GM19395 (cell line): Measurements from ENCODE around the gene PFAS.
A peak's percentile ranks its signal among the peaks of the same experiment; 100 is the strongest.

Source experiments
- ATAC-seq: cut with Tn5 transposase; IDR thresholded peaks from one replicate; pipeline ENCODE4 v1.9.1; 2021; ENCODE audit warnings: mild to moderate bottlenecking, moderate library complexity; ENCODE audit not compliant: unreplicated experiment

Gene PFAS

GRCh38 chr17:8294814-8295316, 45.8 kb downstream of the PFAS start:
- no peak for ATAC-seq

GRCh38 chr17:8300226-8300625, 51.1 kb downstream of the PFAS start:
- no peak for ATAC-seq

DNA sequence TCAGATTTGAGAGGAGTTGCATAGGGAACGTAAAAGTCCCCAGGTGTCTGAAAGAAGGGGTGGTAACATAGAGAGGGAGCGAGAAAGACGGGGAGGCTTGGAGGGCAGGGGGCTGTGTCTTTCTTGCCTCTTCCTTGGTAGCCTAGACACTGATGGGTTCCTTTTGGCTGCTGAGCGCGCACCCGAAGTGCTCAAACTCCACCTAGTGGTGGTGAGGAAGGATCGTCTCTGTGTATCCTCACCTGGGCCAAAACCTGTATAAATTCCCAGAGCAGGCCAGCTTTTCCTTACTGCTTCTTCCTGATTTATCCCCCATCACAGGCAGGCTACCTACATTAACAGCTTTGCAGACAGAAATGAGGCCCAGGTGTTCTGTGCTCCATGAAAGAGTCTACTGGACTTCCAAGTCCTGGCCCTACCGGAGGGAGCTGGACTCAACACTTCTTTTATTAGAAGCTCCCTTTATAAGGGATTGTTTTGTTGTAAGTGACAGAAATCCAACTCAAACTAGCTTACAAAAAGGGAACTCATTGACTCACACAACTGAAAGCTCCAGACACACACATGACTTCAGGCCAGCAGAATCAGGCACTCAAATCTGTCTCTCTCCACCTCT, 51.6 kb downstream of the PFAS start:
- peak; percentile 60 for ATAC-seq

DNA sequence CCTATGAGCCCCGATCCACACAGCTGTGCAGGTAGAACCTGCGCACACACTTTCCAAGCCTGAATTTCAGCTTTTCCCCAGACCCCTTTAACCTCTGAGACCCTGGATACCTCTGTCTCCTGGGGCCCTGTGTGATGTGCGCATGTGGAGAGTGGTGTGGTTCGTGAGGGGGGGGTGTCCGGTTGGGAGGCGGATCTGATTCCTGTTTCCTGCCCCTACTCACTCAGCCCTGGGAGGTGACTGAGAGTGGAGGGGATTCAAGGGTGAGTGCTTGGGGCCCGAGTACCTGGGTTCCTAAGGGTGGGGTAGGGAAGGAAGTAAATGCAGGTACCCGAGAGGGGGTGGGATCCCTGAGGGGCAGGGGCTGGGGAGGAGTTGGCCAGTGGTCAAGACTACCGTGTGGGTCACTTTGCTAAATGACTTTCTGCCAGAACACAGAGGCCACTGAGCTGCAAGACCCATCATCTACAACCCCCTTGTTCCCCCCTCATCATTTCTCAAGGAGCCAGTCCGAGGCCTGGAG, 61.6 kb downstream of the PFAS start:
- ATAC-seq = no peak

DNA sequence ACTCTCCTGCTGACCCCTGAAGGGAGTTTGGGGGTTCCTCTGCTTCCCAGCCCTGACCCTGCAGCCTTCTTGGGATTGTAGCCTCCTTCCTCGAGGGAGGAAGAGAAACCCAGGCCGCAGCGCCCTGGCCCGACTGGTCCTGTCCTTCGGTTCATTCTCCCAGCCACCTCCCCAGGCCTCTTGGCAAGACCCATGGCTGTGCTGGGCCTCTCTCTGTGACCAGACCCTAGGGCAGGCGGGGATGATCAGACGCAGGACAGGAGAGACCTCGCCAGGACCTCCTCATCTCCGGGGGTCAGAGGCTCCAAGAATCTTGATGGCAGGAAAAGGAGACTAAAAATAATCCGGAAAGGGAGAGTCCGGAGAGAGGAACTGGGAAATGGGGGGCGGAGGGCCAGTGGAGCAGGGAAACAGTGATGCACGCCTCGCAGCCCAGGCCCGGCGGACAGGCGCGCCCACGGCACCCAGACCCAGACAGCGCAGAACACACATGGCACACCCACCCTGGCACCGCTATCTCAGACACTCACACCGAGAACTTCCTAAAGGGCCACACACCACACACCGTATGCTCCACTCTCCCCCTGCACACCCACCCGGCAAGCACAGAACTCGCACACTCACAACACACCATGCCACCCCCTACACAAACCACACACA, 62.2 kb downstream of the PFAS start:
- ATAC-seq = no peak

DNA sequence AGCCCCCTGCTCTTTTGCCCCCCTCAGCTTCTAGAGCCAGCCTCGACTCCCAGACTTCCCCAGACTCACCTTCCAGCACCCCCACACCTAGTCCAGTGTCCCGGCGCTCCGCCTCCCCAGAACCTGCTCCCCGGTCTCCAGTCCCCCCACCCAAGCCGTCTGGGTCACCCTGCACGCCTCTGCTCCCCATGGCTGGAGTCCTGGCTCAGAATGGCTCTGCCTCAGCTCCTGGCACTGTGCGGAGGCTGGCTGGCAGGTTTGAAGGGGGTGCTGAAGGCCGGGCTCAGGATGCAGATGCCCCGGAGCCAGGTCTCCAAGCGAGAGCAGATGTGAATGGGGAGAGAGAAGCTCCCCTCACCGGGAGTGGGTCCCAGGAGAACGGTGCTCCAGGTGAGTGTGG, 63.2 kb downstream of the PFAS start:
- ATAC-seq = no peak

DNA sequence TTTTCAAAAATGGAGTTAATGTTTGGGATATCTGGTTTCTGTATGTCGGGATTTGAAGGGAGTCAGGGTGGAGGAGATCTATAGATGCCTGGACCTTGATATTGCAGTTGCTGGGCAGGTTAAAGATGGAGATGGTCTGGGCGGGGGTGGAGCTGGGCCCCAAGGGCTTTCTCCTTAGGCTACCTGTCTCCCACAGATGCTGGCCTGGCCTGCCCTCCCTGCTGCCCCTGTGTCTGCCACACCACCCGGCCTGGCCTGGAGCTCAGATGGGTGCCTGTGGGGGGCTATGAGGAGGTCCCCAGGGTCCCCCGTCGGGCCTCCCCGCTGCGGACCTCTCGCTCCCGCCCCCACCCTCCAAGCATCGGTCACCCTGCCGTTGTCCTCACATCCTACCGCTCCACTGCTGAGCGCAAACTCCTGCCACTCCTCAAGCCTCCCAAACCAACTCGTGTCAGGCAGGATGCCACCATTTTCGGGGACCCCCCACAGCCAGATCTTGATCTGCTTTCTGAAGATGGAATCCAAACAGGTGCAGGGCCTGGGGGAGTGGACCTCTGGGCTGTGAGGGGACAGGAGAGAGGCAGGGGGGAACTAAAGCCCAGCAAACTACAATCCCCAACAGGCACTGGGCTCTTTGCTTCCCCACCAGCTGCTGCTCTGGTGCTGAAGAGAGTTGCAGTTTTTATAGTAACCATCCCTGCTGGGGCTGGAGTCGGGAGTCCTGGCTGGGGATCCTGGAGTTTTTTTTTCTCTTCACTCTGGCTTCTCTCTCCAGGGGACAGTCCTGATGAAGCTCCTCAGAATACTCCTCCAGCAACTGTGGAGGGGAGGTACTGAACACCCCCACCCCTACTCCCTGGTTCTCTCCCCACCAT, 63.9 kb downstream of the PFAS start:
- ATAC-seq = no peak

GRCh38 chr17:8314797-8315763, 66.0 kb downstream of the PFAS start:
- no peak for ATAC-seq

DNA sequence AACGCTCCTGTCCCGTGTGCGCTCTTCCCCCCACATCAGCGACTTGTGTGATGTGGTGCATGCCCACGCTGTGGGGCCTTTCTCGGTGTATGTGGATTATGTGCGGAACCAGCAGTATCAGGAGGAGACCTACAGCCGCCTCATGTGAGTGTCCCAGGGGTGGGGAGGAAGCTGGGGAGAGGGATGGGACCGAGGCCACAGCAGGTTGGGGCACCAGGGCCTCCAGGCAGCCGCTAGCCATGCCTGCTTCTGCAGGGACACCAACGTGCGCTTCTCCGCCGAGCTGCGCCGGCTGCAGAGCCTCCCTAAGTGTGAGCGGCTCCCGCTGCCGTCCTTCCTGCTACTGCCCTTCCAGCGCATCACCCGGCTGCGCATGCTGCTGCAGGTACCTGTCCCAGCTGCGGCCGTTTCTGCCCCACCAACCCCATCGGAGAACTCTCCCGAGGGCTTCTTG, 66.7 kb downstream of the PFAS start:
- ATAC-seq = no peak

GRCh38 chr17:8318010-8318935, 69.2 kb downstream of the PFAS start:
- no peak for ATAC-seq
